SU-DHL-6 (cell line): ENCODE measurements around the gene GH2.
"Not testable (repeated sequence)": the region's sequence is repeated elsewhere in the genome, so short reads cannot be mapped to it uniquely, and the experiment has no call there.

Experiments
- EZH2phosphoT487 ChIP-seq: fragments of 200-600 bp; sonication (generic), shearing (Covaris generic); conservative IDR thresholded peaks from 2 replicates; pipeline ENCODE4 v1.6.1; 2018; ENCODE audit warnings: mild to moderate bottlenecking, antibody characterized with exemption, low read length, moderate library complexity, mixed read lengths
- TF ChIP-seq, protein P1 (sequence below): fragments of 200-600 bp; sonication (generic); IDR thresholded peaks from one replicate; pipeline ENCODE4 v1.5.1; 2017; ENCODE audit warnings: antibody characterized with exemption, mild to moderate bottlenecking, low read length, moderate library complexity; ENCODE audit not compliant: insufficient read depth, poor library complexity, severe bottlenecking

- TF ChIP-seq, protein P1, sequence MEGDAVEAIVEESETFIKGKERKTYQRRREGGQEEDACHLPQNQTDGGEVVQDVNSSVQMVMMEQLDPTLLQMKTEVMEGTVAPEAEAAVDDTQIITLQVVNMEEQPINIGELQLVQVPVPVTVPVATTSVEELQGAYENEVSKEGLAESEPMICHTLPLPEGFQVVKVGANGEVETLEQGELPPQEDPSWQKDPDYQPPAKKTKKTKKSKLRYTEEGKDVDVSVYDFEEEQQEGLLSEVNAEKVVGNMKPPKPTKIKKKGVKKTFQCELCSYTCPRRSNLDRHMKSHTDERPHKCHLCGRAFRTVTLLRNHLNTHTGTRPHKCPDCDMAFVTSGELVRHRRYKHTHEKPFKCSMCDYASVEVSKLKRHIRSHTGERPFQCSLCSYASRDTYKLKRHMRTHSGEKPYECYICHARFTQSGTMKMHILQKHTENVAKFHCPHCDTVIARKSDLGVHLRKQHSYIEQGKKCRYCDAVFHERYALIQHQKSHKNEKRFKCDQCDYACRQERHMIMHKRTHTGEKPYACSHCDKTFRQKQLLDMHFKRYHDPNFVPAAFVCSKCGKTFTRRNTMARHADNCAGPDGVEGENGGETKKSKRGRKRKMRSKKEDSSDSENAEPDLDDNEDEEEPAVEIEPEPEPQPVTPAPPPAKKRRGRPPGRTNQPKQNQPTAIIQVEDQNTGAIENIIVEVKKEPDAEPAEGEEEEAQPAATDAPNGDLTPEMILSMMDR = not testable (repeated sequence)
- TF ChIP-seq EZH2phosphoT487 = not testable (repeated sequence)
These were observed 932 bp upstream of the GH2 start for GRCh38 chr17:63882626-63883126.
